ENCODE data around the gene CHCHD3.

- TF ChIP-seq CTCF (IDR thresholded peaks at IDR 0.05) (no peak), ZFX (IDR thresholded peaks at IDR 0.05; ENCODE audit: borderline replicate concordance) (no peak)
Measured at GRCh38 chr7:132858760-132859159, 223.1 kb downstream of the CHCHD3 start.

Measured in 22Rv1 (cell line).